Esophagus muscularis mucosa (tissue), 4 donors: ENCODE data around the gene CCR4. TPM values are rescaled to one million over a fixed set of nuclear protein-coding genes. Genes with fewer than 3 reads are reported as not detected.

Experiments
- DNase-seq: peaks from one replicate; pipeline ENCODE4 v3.0.0-alpha.2; 2017; ENCODE audit errors: extremely low spot score
- H3K27ac ChIP-seq, 4 donors: fragments of 200-600 bp; sonication (generic); replicated peaks in 1 of 4; 1 replicate in 3 of 4; 2 replicates in 1 of 4; pipeline ENCODE4 v1.5.1; 2016 to 2019; ENCODE audit warnings: mild to moderate bottlenecking in 1 of 4
- H3K27me3 ChIP-seq, 4 donors: fragments of 200-600 bp; sonication (generic); one replicate each; pipeline versions ENCODE4 v1.5.1 to v1.6.0; 2016 to 2019
- H3K36me3 ChIP-seq, 4 donors: fragments of 200-600 bp; sonication (generic); one replicate each; pipeline ENCODE4 v1.5.1; 2016 to 2019
- H3K4me1 ChIP-seq, 4 donors: fragments of 200-600 bp; sonication (generic); one replicate each; pipeline ENCODE4 v1.5.1; 2016 to 2019
- H3K4me3 ChIP-seq, 4 donors: fragments of 200-600 bp; sonication (generic); 1 replicate in 2 of 4; 2 replicates in 2 of 4; pipeline ENCODE4 v1.5.1; 2016 to 2019; ENCODE audit warnings: mild to moderate bottlenecking in 4 of 4, moderate library complexity in 1 of 4
- H3K9me3 ChIP-seq, 4 donors: fragments of 200-600 bp; sonication (generic); 1 replicate in 3 of 4; 2 replicates in 1 of 4; pipeline ENCODE4 v1.5.1; 2016 to 2019
- EP300 ChIP-seq: sonication (generic); formaldehyde crosslinking; IDR thresholded peaks from one replicate; pipeline ENCODE4 v1.6.1; 2017; ENCODE audit warnings: antibody characterized with exemption
- POLR2A ChIP-seq: fragments of 450-650 bp; IDR thresholded peaks from one replicate; pipeline ENCODE4 v1.6.1; 2017; ENCODE audit warnings: antibody characterized with exemption, moderate library complexity, mild to moderate bottlenecking, low read depth
- POLR2AphosphoS5 ChIP-seq, 2 donors: sonication (generic); formaldehyde crosslinking; IDR thresholded peaks; one replicate each; pipeline ENCODE4 v1.6.1; 2017; ENCODE audit warnings: antibody characterized with exemption in 2 of 2
- WGBS: methylation state at CpG from one replicate; pipeline ENCODE4 v1.1.5; 2018; 5-methylcytosine and 5-hydroxymethylcytosine counted together
- intact Hi-C: fragments of 100-400 bp; cut with DNase I; formaldehyde crosslinking; loops from one replicate; pipeline ENCODE4 v1.15.1; 2023
- total RNA-seq, 4 donors: library from RNA; depleted of rRNA; stranded (reverse); fragments of >200 nt; gene quantifications; one replicate each; pipeline versions ENCODE4 v1.1.0 to v1.2.1, GENCODE V29; 2016
- TF ChIP-seq, protein P1 (sequence below), 3 experiments: fragments of 200-600 bp in 2 of 3; fragments of 450-650 bp in 1 of 3; sonication (generic) in 2 of 3; IDR thresholded peaks; one replicate each; pipeline ENCODE4 v1.5.1; 2017 to 2019; ENCODE audit warnings: antibody characterized with exemption in 3 of 3, mild to moderate bottlenecking in 2 of 3, moderate library complexity in 1 of 3

The CCR4 gene
- total RNA-seq, 4 donors from 2014 or later: 0.17 TPM; not detected in 3

- WGBS: 88% methylated on average over 4 of the region's 4 CpGs
- Histone ChIP-seq H3K4me3 (no peak overlapping the region), H3K4me1 (no peaks in the 10 kb centered on the region), H3K27me3 (no peaks in the 10 kb centered on the region), H3K36me3 (peaks cover 0 to 42% (median 32%) of the 10 kb centered on the region in 4 donors), H3K9me3 (no peaks in the 10 kb centered on the region), H3K27ac (no peak overlapping the region)
- intact Hi-C loops: no loop called here
- no peak for DNase-seq
- no peak for TF ChIP-seq EP300
- no peak for TF ChIP-seq POLR2A
- TF ChIP-seq POLR2AphosphoS5 (IDR thresholded peaks at IDR 0.05): no peak
- TF ChIP-seq, protein P1, sequence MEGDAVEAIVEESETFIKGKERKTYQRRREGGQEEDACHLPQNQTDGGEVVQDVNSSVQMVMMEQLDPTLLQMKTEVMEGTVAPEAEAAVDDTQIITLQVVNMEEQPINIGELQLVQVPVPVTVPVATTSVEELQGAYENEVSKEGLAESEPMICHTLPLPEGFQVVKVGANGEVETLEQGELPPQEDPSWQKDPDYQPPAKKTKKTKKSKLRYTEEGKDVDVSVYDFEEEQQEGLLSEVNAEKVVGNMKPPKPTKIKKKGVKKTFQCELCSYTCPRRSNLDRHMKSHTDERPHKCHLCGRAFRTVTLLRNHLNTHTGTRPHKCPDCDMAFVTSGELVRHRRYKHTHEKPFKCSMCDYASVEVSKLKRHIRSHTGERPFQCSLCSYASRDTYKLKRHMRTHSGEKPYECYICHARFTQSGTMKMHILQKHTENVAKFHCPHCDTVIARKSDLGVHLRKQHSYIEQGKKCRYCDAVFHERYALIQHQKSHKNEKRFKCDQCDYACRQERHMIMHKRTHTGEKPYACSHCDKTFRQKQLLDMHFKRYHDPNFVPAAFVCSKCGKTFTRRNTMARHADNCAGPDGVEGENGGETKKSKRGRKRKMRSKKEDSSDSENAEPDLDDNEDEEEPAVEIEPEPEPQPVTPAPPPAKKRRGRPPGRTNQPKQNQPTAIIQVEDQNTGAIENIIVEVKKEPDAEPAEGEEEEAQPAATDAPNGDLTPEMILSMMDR (IDR thresholded peaks at IDR 0.05): no peak
Measured at GRCh38 chr3:32995098-32995497, 43.7 kb downstream of the CCR4 start.

- Histone ChIP-seq H3K9me3 (no peaks in the 10 kb centered on the region), H3K27ac (no peak overlapping the region), H3K27me3 (no peaks in the 10 kb centered on the region), H3K4me1 (no peaks in the 10 kb centered on the region), H3K4me3 (no peak overlapping the region), H3K36me3 (peaks cover 0 to 42% (median 32%) of the 10 kb centered on the region in 4 donors)
- TF ChIP-seq EP300: no peak
- TF ChIP-seq POLR2A: no peak
- no peak for TF ChIP-seq POLR2AphosphoS5 (IDR thresholded peaks at IDR 0.05)
- TF ChIP-seq, protein P1 (IDR thresholded peaks at IDR 0.05): no peak
- WGBS: 88% methylated on average over 5 of the region's 5 CpGs
- DNase-seq: no peak
- intact Hi-C loops: no loop called here
Measured at GRCh38 chr3:32996048-32996754, 44.8 kb downstream of the CCR4 start.

DNA sequence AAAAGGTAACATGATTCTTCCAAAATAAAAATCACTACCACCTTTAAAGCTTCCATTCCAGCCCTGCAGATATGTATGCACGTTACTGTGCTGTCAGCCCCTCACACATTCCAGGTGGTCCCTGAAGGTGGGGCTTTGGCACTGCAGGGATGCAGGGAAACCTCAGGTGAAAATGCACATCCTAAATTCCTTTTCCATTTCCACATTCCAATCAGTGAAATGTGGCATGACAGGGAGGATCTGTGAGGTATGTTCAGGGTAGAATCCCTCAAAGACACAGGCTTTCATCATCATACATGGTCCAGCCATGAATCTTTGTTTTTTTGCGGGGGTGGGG is 45.3 kb downstream of the CCR4 start:
- H3K4me3 ChIP-seq: no peak overlapping the region
- H3K27ac ChIP-seq: no peak overlapping the region
- intact Hi-C loops: no loop called here
- H3K36me3 ChIP-seq: peaks cover 0 to 42% (median 32%) of the 10 kb centered on the region in 4 donors
- peaks cover 0 to under 1% (median under 1%) of the 10 kb centered on the region in 4 donors for H3K4me1 ChIP-seq
- TF ChIP-seq POLR2A (no peak), EP300 (no peak), POLR2AphosphoS5 (IDR thresholded peaks at IDR 0.05) (no peak)
- TF ChIP-seq, protein P1 (IDR thresholded peaks at IDR 0.05): no peak
- H3K9me3 ChIP-seq: no peaks in the 10 kb centered on the region
- WGBS: 97% methylated on average over 2 of the region's 2 CpGs
- no peaks in the 10 kb centered on the region for H3K27me3 ChIP-seq
- DNase-seq: no peak

GRCh38 chr3:32998631-32999451 is 47.4 kb downstream of the CCR4 start:
- no peak overlapping the region for H3K27ac ChIP-seq
- no peak overlapping the region for H3K4me3 ChIP-seq
- H3K36me3 ChIP-seq: peaks cover 0 to 43% (median 35%) of the 10 kb centered on the region in 4 donors
- H3K27me3 ChIP-seq: no peaks in the 10 kb centered on the region
- 92% methylated on average over 10 of the region's 10 CpGs for WGBS
- peaks cover 8 to 11% (median 9%) of the 10 kb centered on the region in 4 donors for H3K4me1 ChIP-seq
- TF ChIP-seq POLR2A: no peak
- no peak for TF ChIP-seq EP300
- TF ChIP-seq POLR2AphosphoS5 (IDR thresholded peaks at IDR 0.05): no peak
- TF ChIP-seq, protein P1 (IDR thresholded peaks at IDR 0.05): no peak
- no peaks in the 10 kb centered on the region for H3K9me3 ChIP-seq
- intact Hi-C loops: no loop called here
- DNase-seq: no peak
